Activated CD4-positive, alpha-beta memory T cell treated with anti-CD3 and anti-CD28 coated beads, Interleukin-2, amount 10 ng/mL, durations not matched to agents 7 days and 5 days (primary cell): ENCODE results near the gene RBBP8NL. TPM values are rescaled to one million over a fixed set of nuclear protein-coding genes. Genes with fewer than 3 reads are reported as not detected.
"Not testable (repeated sequence)": the region's sequence is repeated elsewhere in the genome, so short reads cannot be mapped to it uniquely, and the experiment has no call there.

Source experiments
- CTCF ChIA-PET: fragments of 350-600 bp; sonication (Branson Sonifier 250); formaldehyde crosslinking; loops from one replicate; lab custom pipeline; 2021; ENCODE audit warnings: antibody characterized with exemption, inconsistent platforms; lab: Charles Lee
- POLR2A ChIA-PET: fragments of 350-600 bp; sonication (Branson Sonifier 250); formaldehyde crosslinking; loops from one replicate; lab custom pipeline; 2021; ENCODE audit warnings: antibody characterized with exemption; lab: Charles Lee
- DNase-seq: peaks from one replicate; pipeline ENCODE4 v3.0.0-alpha.2; 2020
- H3K27ac Mint-ChIP-seq: one replicate; pipeline ENCODE4 v1.8.0; 2021; ENCODE audit warnings: mild to moderate bottlenecking, mixed read lengths
- H3K27me3 Mint-ChIP-seq: one replicate; pipeline ENCODE4 v1.8.0; 2021; ENCODE audit warnings: mixed read lengths
- H3K36me3 Mint-ChIP-seq: one replicate; pipeline ENCODE4 v1.8.0; 2021; ENCODE audit warnings: low read depth, mixed read lengths
- H3K4me1 Mint-ChIP-seq: one replicate; pipeline ENCODE4 v1.8.0; 2021; ENCODE audit warnings: mixed read lengths
- H3K4me3 Mint-ChIP-seq: one replicate; pipeline ENCODE4 v1.8.0; 2021; ENCODE audit warnings: mild to moderate bottlenecking, mixed read lengths
- H3K9me3 Mint-ChIP-seq: one replicate; pipeline ENCODE4 v1.8.0; 2021; ENCODE audit warnings: mixed read lengths
- total RNA-seq, 2 experiments: library from RNA; stranded (reverse); gene quantifications; one replicate each; pipeline ENCODE4 v1.2.3, GENCODE V29; 2021

Gene RBBP8NL
- total RNA-seq, 2 experiments from 2014 or later = not detected

- no peaks in the 10 kb centered on the region for H3K9me3 Mint-ChIP-seq
- no peak for DNase-seq
- no peaks in the 10 kb centered on the region for H3K36me3 Mint-ChIP-seq
- H3K27me3 Mint-ChIP-seq = peaks cover 1% of the 10 kb centered on the region
- POLR2A ChIA-PET = no interaction called here
- no peak overlapping the region for H3K4me3 Mint-ChIP-seq
- CTCF ChIA-PET = no interaction called here
- no peak overlapping the region for H3K27ac Mint-ChIP-seq
- H3K4me1 Mint-ChIP-seq = no peaks in the 10 kb centered on the region
Measured at GRCh38 chr20:62428396-62429295, 1.3 kb upstream of the RBBP8NL start.

- Mint-ChIP-seq H3K27ac (no peak overlapping the region), H3K9me3 (no peaks in the 10 kb centered on the region), H3K4me1 (no peaks in the 10 kb centered on the region), H3K36me3 (no peaks in the 10 kb centered on the region), H3K27me3 (no peaks in the 10 kb centered on the region), H3K4me3 (no peak overlapping the region)
- POLR2A ChIA-PET = no interaction called here
- CTCF ChIA-PET = no interaction called here
- DNase-seq = no peak
Measured at GRCh38 chr20:62428002-62428372, 648 bp upstream of the RBBP8NL start.

GRCh38 chr20:62426699-62427131 is 624 bp downstream of the RBBP8NL start:
- no peaks in the 10 kb centered on the region for H3K36me3 Mint-ChIP-seq
- ChIA-PET CTCF (no interaction called here), POLR2A (no interaction called here)
- H3K27me3 Mint-ChIP-seq = no peaks in the 10 kb centered on the region
- no peak overlapping the region for H3K4me3 Mint-ChIP-seq
- no peak for DNase-seq
- H3K9me3 Mint-ChIP-seq = no peaks in the 10 kb centered on the region
- no peak overlapping the region for H3K27ac Mint-ChIP-seq
- no peaks in the 10 kb centered on the region for H3K4me1 Mint-ChIP-seq

GRCh38 chr20:62426059-62426348 is 1.3 kb downstream of the RBBP8NL start:
- CTCF ChIA-PET, H3K4me1 Mint-ChIP-seq, H3K27me3 Mint-ChIP-seq, H3K4me3 Mint-ChIP-seq, DNase-seq, POLR2A ChIA-PET, H3K27ac Mint-ChIP-seq, H3K36me3 Mint-ChIP-seq, H3K9me3 Mint-ChIP-seq: not testable (repeated sequence)

DNA sequence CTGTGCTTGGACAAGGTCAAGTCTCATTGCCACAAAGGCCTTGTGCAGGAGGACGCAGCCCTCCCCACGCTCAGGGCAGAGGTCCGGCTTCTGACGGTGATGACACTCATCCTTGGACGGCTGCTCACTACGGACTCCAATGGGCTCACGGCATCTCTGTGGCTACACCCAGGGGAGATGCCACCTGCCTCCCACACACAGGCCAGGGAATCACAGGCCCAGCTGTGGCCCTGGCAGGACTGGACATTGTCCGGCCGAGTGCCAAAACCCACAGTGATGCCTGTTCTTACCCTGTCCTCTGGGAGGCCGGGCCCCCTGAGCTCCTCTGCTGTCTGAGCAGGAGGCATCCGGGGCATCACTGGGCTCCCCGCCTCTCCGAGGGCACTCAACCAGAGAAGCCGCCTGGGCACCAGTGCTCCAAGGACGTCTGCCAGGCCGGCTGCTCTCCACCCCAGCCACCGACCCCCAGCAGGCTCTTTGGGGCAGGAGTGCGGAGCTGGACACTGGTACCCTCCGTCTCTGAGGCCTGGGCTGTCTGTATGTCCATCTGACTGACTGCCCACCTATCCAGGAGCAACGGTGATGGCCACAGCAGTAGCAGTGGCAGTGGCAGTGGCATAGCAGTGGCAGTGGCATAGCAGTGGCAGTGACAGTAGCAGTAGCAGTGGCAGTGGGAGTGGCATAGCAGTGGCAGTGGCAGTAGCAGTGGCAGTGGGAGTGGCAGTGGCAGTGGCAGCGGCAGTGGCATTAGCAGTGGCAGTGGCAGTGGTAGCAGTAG is 1.9 kb downstream of the RBBP8NL start:
- no peaks in the 10 kb centered on the region for H3K9me3 Mint-ChIP-seq
- no peaks in the 10 kb centered on the region for H3K36me3 Mint-ChIP-seq
- no peak overlapping the region for H3K27ac Mint-ChIP-seq
- ChIA-PET POLR2A (no interaction called here), CTCF (no interaction called here)
- H3K4me1 Mint-ChIP-seq = no peaks in the 10 kb centered on the region
- no peaks in the 10 kb centered on the region for H3K27me3 Mint-ChIP-seq
- no peak for DNase-seq
- H3K4me3 Mint-ChIP-seq = no peak overlapping the region

- no peak for DNase-seq
- Mint-ChIP-seq H3K4me3 (no peak overlapping the region), H3K27ac (no peak overlapping the region), H3K36me3 (no peaks in the 10 kb centered on the region), H3K9me3 (no peaks in the 10 kb centered on the region), H3K4me1 (no peaks in the 10 kb centered on the region), H3K27me3 (no peaks in the 10 kb centered on the region)
- ChIA-PET POLR2A (no interaction called here), CTCF (no interaction called here)
Measured at GRCh38 chr20:62424249-62425107, 2.9 kb downstream of the RBBP8NL start.

- H3K27ac Mint-ChIP-seq = no peak overlapping the region
- H3K36me3 Mint-ChIP-seq = no peaks in the 10 kb centered on the region
- no peaks in the 10 kb centered on the region for H3K27me3 Mint-ChIP-seq
- ChIA-PET POLR2A (no interaction called here), CTCF (no interaction called here)
- H3K9me3 Mint-ChIP-seq = no peaks in the 10 kb centered on the region
- H3K4me3 Mint-ChIP-seq = no peak overlapping the region
- no peaks in the 10 kb centered on the region for H3K4me1 Mint-ChIP-seq
- DNase-seq = no peak
Measured at GRCh38 chr20:62423326-62423706, 4.0 kb downstream of the RBBP8NL start.

- Mint-ChIP-seq H3K4me3 (no peak overlapping the region), H3K9me3 (no peaks in the 10 kb centered on the region), H3K27me3 (no peaks in the 10 kb centered on the region), H3K4me1 (no peaks in the 10 kb centered on the region), H3K27ac (no peak overlapping the region), H3K36me3 (no peaks in the 10 kb centered on the region)
- DNase-seq = no peak
- POLR2A ChIA-PET = no interaction called here
- CTCF ChIA-PET = no interaction called here
Measured at GRCh38 chr20:62422636-62423325, 4.6 kb downstream of the RBBP8NL start.

GRCh38 chr20:62421716-62421990 is 5.7 kb downstream of the RBBP8NL start:
- no peaks in the 10 kb centered on the region for H3K9me3 Mint-ChIP-seq
- no peaks in the 10 kb centered on the region for H3K4me1 Mint-ChIP-seq
- CTCF ChIA-PET = no interaction called here
- H3K27ac Mint-ChIP-seq = no peak overlapping the region
- no peaks in the 10 kb centered on the region for H3K27me3 Mint-ChIP-seq
- no peaks in the 10 kb centered on the region for H3K36me3 Mint-ChIP-seq
- DNase-seq = no peak
- no peak overlapping the region for H3K4me3 Mint-ChIP-seq
- POLR2A ChIA-PET = no interaction called here

DNA sequence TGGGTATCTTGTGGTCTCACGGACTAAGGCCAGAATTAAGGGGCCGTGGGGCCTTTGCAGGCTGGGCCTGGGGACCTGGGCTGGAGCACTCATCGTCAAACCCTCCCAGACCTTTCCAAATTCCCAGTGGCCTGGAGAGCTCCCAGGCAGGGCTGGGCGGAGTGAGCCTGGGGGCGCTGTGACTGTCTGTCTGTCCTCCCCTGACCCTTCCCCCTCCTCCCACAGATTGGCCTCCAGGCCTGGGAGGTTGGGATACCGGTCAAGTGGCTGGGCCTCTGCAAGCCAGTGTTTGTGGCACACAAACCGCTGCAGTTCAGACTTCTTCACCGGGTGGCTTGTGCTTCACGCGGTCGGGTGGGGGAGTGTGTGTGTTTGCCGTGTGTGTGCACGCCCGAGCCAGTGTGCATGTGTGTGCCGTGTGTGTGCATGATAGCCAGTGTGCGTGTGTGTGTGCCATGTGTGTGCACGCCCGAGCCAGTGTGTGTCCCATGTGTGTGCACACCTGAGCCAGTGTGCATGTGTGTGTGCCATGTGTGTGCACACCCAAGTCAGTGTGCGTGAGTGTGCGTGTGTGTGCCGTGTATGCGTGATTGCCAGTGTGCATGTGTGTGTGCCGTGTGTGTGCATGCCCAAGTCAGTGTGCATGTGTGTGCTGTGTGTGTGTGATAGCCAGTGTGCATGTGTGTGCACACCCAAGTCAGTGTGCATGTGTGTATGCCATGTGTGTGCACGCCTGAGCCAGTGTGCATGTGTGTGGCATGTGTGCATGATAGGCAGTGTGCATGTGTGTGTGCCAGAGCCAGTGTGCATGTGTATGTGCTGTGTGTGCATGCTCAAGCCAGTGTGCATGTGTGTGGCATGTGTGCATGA is 6.3 kb downstream of the RBBP8NL start:
- no peak overlapping the region for H3K4me3 Mint-ChIP-seq
- POLR2A ChIA-PET = no interaction called here
- CTCF ChIA-PET = no interaction called here
- H3K36me3 Mint-ChIP-seq = no peaks in the 10 kb centered on the region
- no peak overlapping the region for H3K27ac Mint-ChIP-seq
- H3K4me1 Mint-ChIP-seq = no peaks in the 10 kb centered on the region
- H3K9me3 Mint-ChIP-seq = no peaks in the 10 kb centered on the region
- no peaks in the 10 kb centered on the region for H3K27me3 Mint-ChIP-seq
- DNase-seq = no peak

- Mint-ChIP-seq H3K4me1 (no peaks in the 10 kb centered on the region), H3K36me3 (no peaks in the 10 kb centered on the region), H3K4me3 (no peak overlapping the region), H3K27ac (no peak overlapping the region), H3K9me3 (no peaks in the 10 kb centered on the region), H3K27me3 (no peaks in the 10 kb centered on the region)
- ChIA-PET POLR2A (no interaction called here), CTCF (no interaction called here)
- no peak for DNase-seq
Measured at GRCh38 chr20:62419759-62420158, 7.6 kb downstream of the RBBP8NL start.

- Mint-ChIP-seq H3K4me3 (no peak overlapping the region), H3K36me3 (no peaks in the 10 kb centered on the region), H3K27ac (no peak overlapping the region), H3K4me1 (no peaks in the 10 kb centered on the region), H3K9me3 (no peaks in the 10 kb centered on the region), H3K27me3 (no peaks in the 10 kb centered on the region)
- CTCF ChIA-PET = no interaction called here
- no peak for DNase-seq
- POLR2A ChIA-PET = no interaction called here
Measured at GRCh38 chr20:62418709-62419487, 8.4 kb downstream of the RBBP8NL start.
